ENCODE measurements around the gene DDX49.

The DDX49 gene, protein sequence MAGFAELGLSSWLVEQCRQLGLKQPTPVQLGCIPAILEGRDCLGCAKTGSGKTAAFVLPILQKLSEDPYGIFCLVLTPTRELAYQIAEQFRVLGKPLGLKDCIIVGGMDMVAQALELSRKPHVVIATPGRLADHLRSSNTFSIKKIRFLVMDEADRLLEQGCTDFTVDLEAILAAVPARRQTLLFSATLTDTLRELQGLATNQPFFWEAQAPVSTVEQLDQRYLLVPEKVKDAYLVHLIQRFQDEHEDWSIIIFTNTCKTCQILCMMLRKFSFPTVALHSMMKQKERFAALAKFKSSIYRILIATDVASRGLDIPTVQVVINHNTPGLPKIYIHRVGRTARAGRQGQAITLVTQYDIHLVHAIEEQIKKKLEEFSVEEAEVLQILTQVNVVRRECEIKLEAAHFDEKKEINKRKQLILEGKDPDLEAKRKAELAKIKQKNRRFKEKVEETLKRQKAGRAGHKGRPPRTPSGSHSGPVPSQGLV

DNA sequence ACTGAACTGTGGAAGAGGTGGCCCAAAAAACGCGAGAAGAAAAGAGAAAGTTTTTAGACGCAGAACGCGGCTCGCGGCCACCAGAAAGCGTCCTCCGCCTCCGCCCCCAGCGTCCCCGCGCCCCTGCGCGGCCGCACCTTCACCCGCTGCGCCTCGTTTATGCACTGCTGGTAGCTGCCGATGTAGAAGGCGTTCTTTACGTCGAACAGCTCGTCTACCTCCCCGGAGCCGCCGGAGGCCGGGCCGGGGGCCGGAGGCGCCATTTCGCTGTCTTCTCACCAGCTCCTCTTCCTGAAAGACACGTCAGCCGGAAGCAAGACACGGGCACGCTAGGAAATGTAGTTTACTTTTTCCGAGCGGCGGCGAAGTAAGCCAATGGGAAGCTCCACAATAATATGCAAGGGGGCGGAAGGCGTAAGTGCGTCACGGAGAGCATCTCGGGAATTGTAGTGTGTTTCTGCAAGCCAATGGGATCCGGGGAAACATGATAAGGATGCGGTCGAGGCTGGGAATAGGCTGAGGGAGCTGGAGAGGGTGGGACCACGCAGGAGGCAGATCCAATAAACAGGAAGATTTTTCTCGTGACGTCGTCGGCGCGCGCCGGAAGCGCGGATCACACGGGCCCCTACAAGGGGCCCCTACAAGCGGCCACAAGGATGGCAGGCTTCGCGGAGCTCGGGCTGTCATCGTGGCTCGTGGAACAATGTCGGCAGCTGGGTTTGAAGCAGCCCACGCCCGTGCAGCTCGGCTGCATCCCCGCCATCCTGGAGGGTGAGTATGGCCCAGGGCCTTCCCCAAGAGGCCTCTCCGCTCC lies at the start of gene DDX49, which contains the start of gene COPE:
DDX49 (plus strand) TSS at position 630 of the 814 bp plus-strand sequence; CDS start at position 657, 27 bp downstream.
COPE (minus strand) TSS at position 302 of the 814 bp plus-strand sequence; CDS start at position 263, 39 bp downstream.
- FAIRE-seq: peak; percentile 99

DNA sequence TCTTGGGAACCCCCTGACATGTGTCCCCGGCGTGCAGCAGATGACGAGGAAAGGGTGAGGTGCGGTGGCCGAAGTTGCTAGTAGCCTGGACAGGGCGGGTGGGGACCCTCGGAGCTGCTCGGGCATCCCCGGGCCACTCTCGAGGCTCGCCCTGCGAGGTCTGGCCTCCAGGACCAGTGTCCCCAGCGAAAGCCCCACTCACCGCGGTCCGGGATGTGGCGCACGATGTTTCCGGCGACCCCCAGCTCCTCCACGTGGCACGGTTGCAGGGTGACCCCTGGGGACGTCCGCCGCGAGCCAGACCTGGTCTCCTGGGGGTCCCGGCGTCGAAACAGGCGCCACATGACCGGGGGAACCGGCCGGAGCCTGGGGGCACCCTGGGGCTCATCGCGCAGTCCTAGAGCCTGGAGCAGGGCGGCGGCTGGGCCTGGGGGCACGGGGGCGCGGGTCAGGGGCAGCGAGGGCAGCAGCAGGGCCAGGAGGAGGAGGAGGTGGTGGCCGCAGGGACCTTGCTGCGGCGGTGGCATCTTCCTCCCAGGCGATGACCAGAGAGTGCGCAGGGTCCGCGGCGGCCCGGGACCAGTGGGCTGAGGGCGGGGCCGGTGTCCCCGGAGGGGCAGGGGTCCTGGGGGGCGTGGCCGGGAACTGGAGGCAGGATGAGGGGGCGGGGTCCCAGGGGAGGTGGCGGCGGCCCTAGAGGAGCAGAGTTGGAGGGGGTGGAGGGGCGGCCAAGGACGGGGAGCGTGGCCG lies 49.6 kb upstream of the DDX49 start:
- no peak for FAIRE-seq

DNA sequence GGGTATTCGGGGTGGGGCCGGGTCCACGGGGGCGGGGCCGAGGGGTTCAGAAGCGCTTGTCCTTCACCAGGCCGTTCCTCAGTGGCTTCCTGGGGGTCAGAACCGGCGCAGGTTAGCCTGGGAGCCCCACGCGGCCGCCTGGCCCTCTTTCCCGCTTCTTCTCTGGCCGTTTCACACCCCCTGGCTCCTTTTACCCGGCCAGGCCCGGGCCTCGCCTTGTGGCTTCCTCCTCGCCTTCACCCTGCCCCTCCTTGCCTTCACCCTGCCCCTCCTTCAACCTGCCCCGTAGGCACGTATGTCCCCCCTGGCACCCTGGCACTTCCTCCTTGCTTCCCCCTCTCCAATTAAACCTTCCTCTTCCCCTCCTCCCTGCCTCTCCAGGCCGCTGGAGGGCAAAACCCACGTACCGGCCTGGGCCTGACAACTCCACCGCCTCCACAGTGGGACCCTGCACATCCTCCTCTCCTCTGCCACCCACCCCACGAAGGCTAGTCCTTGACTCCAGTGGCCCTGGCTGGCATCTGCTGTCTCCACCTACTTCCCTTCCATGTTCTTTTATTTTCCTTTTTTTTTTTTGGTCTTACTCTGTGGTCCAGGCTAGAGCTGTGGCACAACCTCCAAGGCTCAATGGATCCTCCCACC lies 48.9 kb upstream of the DDX49 start:
- FAIRE-seq: no peak

DNA sequence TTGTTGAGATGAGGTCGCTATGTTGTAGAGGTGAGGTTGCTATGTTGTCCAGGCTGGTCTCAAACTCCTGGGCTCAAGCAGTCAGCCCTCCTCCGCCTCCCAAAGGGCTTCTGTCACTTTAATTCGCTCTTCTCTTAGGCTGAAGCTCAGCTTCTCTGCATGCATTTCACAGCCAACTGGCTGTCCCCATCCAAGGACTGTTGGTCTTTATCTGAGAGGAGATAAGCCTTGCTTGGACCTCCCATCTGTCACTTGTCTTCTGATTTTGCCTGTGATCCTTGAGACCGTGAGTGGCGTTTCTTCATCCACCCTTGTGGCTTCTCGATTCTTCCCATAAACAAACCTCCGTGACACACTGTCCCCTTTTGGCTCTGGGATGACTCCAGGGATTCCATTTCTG lies 48.0 kb upstream of the DDX49 start:
- FAIRE-seq: no peak

DNA sequence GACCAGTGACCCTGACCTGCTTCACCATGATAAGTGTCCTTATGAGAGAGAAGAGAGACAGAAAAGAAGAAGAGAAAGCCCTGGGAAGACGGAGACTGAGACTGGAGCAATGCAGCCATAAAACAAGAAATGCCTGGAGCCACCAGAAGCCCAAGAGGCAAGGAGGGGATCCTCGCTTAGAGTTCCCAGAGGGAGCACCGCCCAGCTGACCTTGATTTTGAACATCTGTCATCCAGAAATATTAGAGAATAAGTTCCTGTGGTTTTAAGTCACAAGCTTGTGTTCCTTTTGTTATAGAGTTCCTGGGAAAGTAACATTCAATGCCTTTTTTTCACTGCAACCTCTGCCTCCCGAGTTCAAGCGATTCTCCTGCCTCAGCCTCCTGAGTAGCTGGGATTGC lies 43.8 kb upstream of the DDX49 start:
- FAIRE-seq: no peak

DNA sequence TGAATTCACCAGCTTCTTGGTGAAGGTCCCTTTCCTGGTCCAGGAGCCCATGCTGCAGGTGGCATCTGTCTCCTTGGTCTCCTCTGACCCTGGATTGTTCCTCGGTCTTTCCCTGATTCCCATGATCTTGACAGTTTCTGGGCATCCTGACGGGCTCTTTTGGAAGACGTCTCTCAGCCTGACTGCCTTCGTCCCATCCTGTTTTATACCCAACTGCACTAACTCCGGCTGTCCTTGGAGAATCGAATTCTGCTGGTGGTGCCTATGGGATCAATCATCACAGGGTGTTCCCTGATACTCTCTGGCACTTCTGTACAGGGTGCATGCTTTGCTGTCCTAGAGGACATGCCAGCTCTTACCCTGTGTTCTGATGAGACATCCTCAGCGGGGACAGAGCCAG lies 42.6 kb upstream of the DDX49 start:
- FAIRE-seq: no peak

DNA sequence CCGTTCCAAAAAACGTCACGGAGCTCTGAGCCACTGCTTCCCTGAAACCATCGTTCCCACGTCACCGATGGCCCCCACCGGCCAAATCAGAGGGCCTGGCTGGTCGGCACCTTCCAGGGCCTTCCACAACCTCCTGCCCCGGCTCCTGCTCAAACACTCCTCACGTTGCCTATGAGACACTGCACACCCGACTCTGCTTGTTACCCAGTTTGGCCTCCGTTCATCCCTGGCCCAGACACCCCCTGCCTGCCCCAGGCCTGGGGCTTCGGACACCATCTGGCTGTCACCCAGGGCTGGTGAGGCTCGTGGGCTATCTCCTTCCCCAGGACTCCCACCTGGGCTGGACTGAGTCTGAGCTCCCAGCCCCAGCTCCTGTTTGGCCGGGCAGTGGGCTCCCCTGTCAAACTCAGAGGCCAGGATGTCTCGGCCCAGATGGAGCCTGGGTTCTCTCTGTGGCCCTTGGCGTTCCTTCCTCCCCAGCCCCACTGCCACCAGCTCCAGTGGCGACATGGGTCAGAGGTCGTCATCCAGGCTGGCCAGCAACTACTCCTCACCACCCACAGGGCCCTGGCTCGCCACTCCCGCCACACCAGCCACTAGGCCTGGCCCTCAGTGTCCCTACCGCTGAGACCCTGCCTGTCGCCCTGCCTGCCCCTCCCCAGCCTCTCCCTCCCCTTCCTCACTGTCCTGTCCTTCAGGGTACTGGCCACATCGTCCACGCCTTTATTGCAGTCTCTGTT lies 41.3 kb upstream of the DDX49 start:
- no peak for FAIRE-seq

DNA sequence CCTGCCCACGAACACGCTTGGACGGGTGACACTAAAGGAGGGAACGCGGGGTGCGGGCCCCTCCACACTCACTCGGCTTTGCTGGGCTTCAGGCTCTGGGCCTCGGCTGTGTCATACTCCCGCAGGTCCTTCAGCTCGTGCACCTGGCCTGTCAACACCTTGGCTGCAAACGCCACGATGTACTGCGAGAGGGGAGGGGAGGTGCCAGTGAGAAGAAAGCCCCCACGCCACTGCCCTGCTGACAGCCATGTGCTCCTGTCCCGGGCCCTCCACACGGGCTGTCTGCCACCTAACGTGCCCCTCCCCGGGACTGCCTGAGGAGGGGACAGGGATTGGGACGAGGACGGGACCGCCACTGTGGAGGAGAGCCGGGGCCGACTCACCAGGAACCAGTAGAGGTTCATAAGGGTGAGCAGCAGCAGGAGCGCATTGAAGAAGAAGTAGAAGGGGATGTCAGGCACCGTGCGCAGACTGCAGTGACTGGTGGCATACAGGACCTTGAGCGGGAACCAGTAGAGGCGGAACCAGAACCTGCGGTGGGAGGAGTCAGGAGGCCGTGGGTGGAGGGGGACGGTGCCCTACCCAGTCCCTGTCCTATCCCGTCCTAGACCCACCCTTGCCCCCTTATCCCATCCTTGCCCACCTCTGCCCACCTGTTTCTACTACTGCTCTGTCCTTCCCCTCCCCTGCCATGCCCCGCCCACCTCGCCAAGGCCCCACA lies 40.5 kb upstream of the DDX49 start:
- FAIRE-seq: no peak

DNA sequence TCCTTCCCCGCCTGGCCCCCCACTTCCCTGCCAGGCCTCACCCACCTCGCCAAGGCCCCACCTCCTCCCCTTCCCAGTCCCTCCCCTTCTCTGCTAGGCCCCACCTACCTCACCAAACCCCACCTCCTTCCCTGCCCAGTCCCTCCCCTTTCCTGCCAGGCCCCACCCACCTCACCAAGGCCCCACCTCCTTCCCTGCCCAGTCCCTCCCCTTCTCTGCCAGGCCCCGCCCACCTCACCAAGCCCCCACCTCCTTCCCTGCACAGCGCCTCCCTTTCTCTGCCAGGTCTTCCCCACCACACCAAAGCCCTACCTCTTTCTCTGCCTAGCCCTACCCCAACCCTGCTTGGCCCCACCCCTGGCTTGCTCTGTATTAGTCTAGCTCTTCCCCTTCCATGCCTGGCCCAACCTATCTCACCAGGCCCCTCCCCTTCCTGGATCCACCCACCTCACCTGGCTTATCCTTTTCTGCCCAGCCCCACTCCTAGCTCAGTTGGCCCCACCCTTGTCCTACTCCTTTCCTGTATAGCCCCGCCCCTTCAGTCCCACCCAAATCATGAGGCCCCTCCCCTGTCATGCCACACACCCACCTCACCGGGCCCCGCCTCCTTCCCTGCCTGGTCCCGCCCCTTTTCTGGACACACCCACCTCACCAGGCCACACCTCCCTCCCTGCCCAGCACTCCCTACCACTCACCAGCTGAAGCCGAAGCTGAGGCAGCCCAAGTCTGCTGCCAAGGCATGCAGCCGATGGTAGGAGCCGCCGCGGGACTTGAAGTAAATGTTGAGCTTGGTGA lies 39.7 kb upstream of the DDX49 start:
- no peak for FAIRE-seq

DNA sequence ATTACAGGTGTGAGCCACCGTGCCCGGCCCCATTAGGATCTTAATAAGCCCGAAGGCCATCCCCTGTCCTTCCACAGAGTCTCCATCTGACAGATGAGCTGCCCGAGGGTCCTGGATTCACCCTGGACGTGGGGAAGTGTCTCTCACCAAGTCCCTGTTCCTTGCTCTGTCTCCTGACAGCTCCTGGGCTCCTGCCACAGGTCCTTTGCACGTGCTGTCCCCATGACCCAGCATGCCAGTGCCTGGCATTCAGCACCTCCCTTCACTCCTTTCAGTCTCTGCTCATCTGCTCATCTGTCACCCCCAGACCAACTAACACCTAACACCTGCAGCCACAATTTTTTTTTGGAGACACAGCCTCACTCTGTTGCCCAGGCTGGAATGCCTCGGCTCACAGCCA lies 38.0 kb upstream of the DDX49 start:
- FAIRE-seq: no peak

DNA sequence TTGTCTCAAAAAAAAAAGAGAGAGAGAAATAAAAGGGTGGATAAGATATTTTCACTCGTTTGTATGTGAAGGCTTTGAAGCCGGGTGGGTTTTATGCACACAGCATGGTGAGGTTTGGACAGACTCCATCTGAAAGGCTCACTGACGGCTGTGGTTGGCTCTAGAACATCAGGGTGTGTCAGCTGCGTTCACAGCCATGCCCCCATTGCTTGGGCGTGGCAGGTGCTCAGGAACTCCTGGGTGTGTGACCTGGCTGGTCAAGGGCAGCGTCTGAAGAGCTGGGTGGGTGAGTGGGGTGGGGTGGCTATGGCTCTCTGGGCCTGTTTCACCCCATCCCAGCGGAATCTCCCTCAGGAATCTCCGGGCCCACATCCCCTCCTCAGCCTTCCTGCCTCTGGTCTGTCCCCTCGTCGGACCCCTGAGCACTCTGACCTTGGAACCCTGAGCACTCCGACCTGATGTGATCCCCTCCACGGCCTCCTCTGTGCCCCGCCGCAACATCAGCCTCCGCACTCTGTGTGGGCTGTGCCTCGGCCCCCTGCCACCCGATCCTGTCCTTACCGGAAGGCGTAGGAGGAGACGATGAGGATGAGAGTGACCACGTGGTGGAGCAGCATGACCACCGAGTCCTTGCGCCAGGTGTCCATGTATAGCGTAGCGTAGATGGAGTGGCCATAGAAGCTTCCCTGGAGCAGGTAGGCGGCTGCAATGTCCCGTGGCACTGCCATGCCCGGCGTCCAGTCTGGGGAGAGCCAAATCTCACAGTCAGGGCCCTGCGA lies 35.8 kb upstream of the DDX49 start:
- no peak for FAIRE-seq

DNA sequence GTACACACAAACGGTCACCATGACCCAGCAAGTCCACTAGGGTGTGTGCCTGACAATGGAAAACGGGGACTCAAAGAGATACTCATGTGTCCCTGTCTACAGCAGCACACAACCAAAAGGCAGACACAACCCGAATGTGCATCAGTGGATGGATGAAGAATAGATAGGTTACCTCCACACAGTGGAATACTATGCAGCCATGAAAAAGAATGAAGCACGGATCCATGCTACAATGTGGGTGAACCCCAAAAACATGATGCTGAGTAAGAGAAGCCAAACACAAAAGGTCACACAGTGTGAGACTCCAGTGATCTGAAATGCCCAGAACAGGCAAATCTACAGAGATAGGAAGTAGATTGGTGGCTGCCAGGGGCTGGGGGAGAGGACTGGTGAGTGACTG lies 32.5 kb upstream of the DDX49 start:
- FAIRE-seq: no peak

DNA sequence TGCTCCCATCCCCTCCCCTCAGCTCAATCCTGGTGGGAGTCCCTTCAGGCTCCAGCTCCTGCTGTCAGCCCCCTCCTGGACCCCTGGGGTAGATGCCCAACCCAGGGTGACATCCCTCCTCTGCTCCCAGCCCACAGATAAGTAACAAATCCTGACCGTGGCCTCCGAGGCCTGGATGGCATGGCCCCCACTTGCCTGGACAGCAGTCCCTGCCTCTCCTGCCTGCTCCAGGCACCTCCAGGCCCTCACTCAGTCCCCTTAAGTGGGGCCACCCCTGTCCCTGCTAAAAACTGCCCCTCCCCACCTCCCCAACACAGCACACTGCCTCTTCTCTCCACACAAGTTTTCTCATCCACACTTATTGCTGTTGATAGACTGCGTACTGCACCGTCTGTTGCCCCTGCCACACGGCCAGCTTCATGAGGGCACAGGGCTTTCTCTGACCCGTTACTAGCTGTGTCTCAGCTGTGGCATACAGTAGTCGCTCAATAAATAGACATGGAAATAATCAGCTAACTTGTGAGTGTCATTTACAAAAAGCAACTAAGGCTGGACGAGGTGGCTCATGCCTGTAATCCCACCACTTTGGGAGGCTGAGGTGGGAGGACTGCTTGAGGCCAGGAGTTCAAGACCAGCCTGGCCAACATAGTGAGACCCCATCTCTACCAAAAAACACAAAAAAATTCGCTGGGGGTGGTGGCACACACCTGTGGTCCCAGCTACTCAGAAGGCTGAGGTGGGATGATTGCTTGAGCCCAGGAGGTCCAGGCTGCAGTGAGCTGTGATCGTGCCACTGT lies 29.4 kb upstream of the DDX49 start:
- no peak for FAIRE-seq

DNA sequence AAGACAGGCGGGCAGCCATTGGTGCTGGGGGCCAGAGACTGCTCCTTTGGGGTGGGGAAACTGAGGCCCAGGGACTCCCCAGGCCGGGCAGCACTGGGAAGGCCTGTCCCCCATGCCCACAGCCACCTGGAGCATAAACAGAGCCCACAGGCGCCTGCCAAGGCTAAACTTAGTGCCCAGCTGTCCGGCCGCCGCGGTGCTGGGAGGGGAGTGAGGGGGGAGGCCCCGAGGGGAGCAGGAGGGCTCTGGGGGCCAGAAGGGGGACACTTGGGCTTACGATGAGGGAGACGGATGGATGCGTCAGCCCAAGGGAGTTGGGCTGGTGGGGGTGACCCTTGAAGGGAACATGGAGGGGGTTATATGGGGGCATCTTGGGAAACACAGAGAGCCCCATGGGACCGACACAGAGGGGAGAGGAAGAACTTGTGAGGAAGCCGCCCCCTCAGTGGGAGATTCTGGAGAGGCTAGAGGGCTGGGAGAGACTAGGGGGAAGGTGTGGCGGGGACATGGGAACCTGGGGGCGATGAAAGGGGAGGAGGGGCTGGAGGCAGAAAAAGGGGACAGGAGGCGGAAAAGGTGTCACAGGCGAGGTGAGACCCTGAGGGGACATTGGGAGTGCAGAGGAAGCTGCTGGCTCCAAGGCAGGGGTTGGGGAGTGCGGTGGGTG lies 25.8 kb upstream of the DDX49 start:
- FAIRE-seq: no peak

DNA sequence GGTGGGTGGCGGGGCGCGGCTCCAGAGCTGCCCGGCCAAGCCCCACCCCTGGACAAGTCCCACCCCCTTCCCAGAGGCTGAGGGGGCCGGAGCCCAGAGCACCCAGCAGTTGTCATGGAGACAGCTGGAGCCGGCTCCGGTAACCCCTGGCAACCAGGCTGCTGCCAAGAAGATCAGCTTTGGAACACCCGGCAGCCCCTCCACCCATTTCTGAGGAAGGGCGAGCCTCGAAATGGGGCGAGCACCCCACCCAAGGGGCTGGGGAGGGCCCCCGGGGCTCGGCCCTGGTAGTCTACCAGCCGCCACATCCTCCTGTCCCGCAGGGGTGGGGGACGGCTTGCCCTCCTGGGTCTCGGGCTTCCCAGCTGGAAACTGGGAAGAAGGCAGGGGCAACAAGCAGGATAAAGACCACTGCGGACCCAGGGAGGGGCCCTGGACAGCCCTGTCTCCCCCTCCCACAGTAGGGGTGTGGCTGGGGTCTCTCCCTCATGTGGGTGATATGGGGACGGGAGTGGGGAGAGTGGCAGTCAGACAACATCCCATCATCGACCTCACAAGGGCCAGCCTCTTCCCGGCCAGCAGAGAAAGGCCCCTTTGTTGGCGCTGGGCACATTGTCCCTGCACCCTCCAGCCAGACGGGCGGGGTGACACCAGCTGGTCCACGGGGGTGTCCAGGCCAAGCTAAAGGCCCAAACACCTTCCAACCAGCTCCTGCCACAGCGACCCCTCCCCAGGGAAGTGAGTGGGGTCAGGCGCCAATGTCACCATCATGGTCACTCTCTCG lies 25.1 kb upstream of the DDX49 start:
- FAIRE-seq: no peak

DNA sequence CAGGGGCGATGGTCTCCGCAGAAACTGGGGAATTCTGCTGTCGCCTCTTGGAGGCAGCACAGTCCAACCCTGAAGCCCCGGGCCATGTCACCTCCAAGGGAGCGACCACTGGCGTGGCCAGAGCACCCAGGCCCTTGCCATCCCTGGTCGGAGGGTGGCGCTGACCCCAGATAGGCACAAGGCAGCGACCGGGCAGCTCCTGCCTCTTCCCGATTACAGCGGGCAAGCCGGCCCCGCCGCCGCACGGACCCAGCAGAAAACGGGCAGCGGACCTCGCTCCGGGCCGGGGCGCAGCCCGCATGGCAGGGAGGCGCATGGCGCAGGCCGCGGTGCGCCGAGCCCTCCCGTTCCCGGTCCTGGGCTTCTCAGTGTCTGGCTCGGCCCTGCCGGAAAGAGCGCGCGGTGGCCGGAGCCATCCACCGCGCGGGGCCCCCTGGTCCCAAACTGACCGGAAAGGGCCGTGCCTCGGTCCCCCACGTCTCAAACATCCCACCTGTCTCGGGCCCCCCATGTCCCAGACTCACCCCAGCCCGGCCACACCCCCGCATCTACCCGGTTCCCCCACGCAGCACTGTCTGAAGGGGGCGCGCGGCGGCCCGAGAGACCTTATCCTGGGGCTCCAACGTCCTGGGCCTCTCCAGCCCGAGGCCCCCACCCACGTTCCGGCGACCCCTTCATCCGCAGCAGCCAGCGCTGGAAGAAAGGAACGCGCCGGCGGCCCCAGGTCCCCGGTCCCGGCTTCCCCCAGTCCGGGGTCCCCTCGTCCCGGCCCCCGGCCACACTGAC lies 24.3 kb upstream of the DDX49 start:
- no peak for FAIRE-seq

Measured in G401.6 (cell line).